Liver (tissue), 9 donors: ENCODE measurements around the gene BEGAIN. TPM values are rescaled to one million over a fixed set of nuclear protein-coding genes. Genes with fewer than 3 reads are reported as not detected.

Experiments used
- DNase-seq: peaks from one replicate; pipeline ENCODE4 v3.0.0-alpha.2; 2017; ENCODE audit warnings: low spot score
- H3K27ac ChIP-seq, 2 donors: one replicate each; pipeline ENCODE4 v1.7.0; 2013; ENCODE audit warnings: inconsistent platforms in 2 of 2, low read length in 2 of 2, control low read depth in 1 of 2, low read depth in 1 of 2, mild to moderate bottlenecking in 1 of 2
- H3K27me3 ChIP-seq, 4 donors: one replicate each; pipeline versions ENCODE4 v1.6.1 to v1.7.0; 2013; ENCODE audit warnings: low read length in 3 of 4, inconsistent platforms in 1 of 4, mild to moderate bottlenecking in 1 of 4, moderate library complexity in 1 of 4; ENCODE audit not compliant: control insufficient read depth in 4 of 4, insufficient read depth in 4 of 4
- H3K36me3 ChIP-seq, 4 donors: one replicate each; pipeline versions ENCODE4 v1.6.1 to v1.7.0; 2013; ENCODE audit warnings: low read length in 3 of 4, mild to moderate bottlenecking in 3 of 4, low read depth in 1 of 4, moderate library complexity in 1 of 4; ENCODE audit not compliant: control insufficient read depth in 4 of 4, insufficient read depth in 3 of 4
- H3K4me1 ChIP-seq, 4 donors: one replicate each; pipeline versions ENCODE4 v1.6.1 to v1.7.0; 2013; ENCODE audit warnings: low read length in 3 of 4, mild to moderate bottlenecking in 3 of 4, moderate library complexity in 1 of 4; ENCODE audit not compliant: control insufficient read depth in 4 of 4, insufficient read depth in 4 of 4
- H3K4me3 ChIP-seq, 3 donors: one replicate each; pipeline versions ENCODE4 v1.6.1 to v1.7.0; 2013; ENCODE audit warnings: low read length in 3 of 3, control low read depth in 1 of 3, low read depth in 1 of 3, mild to moderate bottlenecking in 1 of 3
- H3K9ac ChIP-seq, 2 donors: one replicate each; pipeline ENCODE4 v1.7.0; 2013; ENCODE audit warnings: low read length in 2 of 2, mild to moderate bottlenecking in 2 of 2, moderate library complexity in 2 of 2, control low read depth in 1 of 2, low read depth in 1 of 2
- H3K9me3 ChIP-seq, 4 donors: one replicate each; pipeline versions ENCODE4 v1.6.1 to v1.7.0; 2013; ENCODE audit warnings: low read length in 3 of 4; ENCODE audit not compliant: control insufficient read depth in 4 of 4
- ATF3 ChIP-seq: IDR thresholded peaks from 2 replicates; pipeline ENCODE4 v1.6.1; 2016; ENCODE audit warnings: antibody characterized with exemption
- CTCF ChIP-seq: fragments of 150-350 bp; IDR thresholded peaks from 2 replicates; pipeline ENCODE4 v1.5.1; 2017; ENCODE audit warnings: improper control_type of control experiment, low read depth, low read length; ENCODE audit not compliant: missing input control
- EGR1 ChIP-seq, 2 donors: IDR thresholded peaks; 2 replicates each; pipeline ENCODE4 v1.6.1; 2016 to 2018; ENCODE audit warnings: antibody characterized with exemption in 2 of 2, low read depth in 2 of 2
- FOXA2 ChIP-seq: IDR thresholded peaks from 2 replicates; pipeline ENCODE4 v1.6.1; 2016; ENCODE audit warnings: antibody characterized with exemption
- GABPA ChIP-seq, 2 donors: IDR thresholded peaks in 1 of 2; conservative IDR thresholded peaks in 1 of 2; 2 replicates each; pipeline ENCODE4 v1.6.1; 2016; ENCODE audit warnings: antibody characterized with exemption in 2 of 2, mild to moderate bottlenecking in 1 of 2, moderate library complexity in 1 of 2
- HNF4A ChIP-seq, 2 donors: conservative IDR thresholded peaks; 2 replicates each; pipeline ENCODE4 v1.6.1; 2016; ENCODE audit warnings: antibody characterized with exemption in 2 of 2, mild to moderate bottlenecking in 2 of 2
- HNF4G ChIP-seq: IDR thresholded peaks from 2 replicates; pipeline ENCODE4 v1.6.1; 2016; ENCODE audit warnings: antibody characterized with exemption
- JUND ChIP-seq, 2 donors: IDR thresholded peaks; 2 replicates each; pipeline ENCODE4 v1.6.1; 2016; ENCODE audit warnings: antibody characterized with exemption in 2 of 2
- MAX ChIP-seq: IDR thresholded peaks from 2 replicates; pipeline ENCODE4 v1.6.1; 2016; ENCODE audit warnings: antibody characterized with exemption
- NR2F2 ChIP-seq: IDR thresholded peaks from 2 replicates; pipeline ENCODE4 v1.6.1; 2016; ENCODE audit warnings: antibody characterized with exemption
- RAD21 ChIP-seq, 2 donors: IDR thresholded peaks; 2 replicates each; pipeline ENCODE4 v1.6.1; 2016; ENCODE audit warnings: antibody characterized with exemption in 2 of 2, mild to moderate bottlenecking in 2 of 2
- REST ChIP-seq: IDR thresholded peaks from 2 replicates; pipeline ENCODE4 v1.6.1; 2016; ENCODE audit warnings: antibody characterized with exemption, mild to moderate bottlenecking
- RXRA ChIP-seq, 2 donors: IDR thresholded peaks; 2 replicates each; pipeline ENCODE4 v1.6.1; 2017 to 2018; ENCODE audit warnings: antibody characterized with exemption in 2 of 2, mild to moderate bottlenecking in 1 of 2
- SP1 ChIP-seq: IDR thresholded peaks from 2 replicates; pipeline ENCODE4 v1.6.1; 2018; ENCODE audit warnings: antibody characterized with exemption, mild to moderate bottlenecking
- TAF1 ChIP-seq: conservative IDR thresholded peaks from 2 replicates; pipeline ENCODE4 v1.6.1; 2016; ENCODE audit warnings: antibody characterized with exemption, mild to moderate bottlenecking
- YY1 ChIP-seq: IDR thresholded peaks from 2 replicates; pipeline ENCODE4 v1.6.1; 2016; ENCODE audit warnings: antibody characterized with exemption, mild to moderate bottlenecking
- ZBTB33 ChIP-seq: IDR thresholded peaks from 2 replicates; pipeline ENCODE4 v1.6.1; 2016; ENCODE audit warnings: antibody characterized with exemption
- WGBS: extraction: QIAGEN DNeasy Blood & Tissue Kit; methylation state at CpG from one replicate; pipeline ENCODE4 v1.1.7; 2013; 5-methylcytosine and 5-hydroxymethylcytosine counted together
- polyA plus RNA-seq, 2 donors: library from polyadenylated mRNA; stranded (reverse) in 1 of 2; unstranded in 1 of 2; fragments of 200-250 nt in 1 of 2; fragments of >200 nt in 1 of 2; fragmentation: Nextera tagmentation in 1 of 2; extraction: Ambion mirVana in 1 of 2; gene quantifications; one replicate each; pipeline versions ENCODE4 v1.2.1 to v1.2.3, GENCODE V29; 2013 to 2015
- total RNA-seq, 2 donors: library from RNA; depleted of rRNA; stranded (reverse); fragments of >200 nt; gene quantifications; one replicate each; pipeline ENCODE4 v1.2.3, GENCODE V29; 2014
- donor health status: healthy.
- donor health status: healthy.
- donor health status: healthy.
- donor health status: healthy.
- donor health status: healthy.

The BEGAIN gene
- total and polyA plus RNA-seq, 4 donors: 0.11 to 1.9 (median 0.29) TPM

GRCh38 chr14:100536121-100536510 lies 51.1 kb downstream of the BEGAIN start:
- H3K4me1 ChIP-seq: peaks cover 12 to 24% (median 21%) of the 10 kb centered on the region in 4 donors
- WGBS: 91% methylated on average over 8 of the region's 8 CpGs
- no peaks in the 10 kb centered on the region for H3K36me3 ChIP-seq
- H3K4me3 ChIP-seq: no peak overlapping the region
- TF ChIP-seq GABPA (IDR thresholded peaks at IDR 0.05 in 1 of 2, conservative IDR thresholded peaks at IDR 0.05 in 1 of 2) (no peak), RAD21 (IDR thresholded peaks at IDR 0.05) (no peak), CTCF (no peak), JUND (IDR thresholded peaks at IDR 0.05) (no peak), EGR1 (IDR thresholded peaks at IDR 0.05; ENCODE audit: low read depth in 2 of 2) (no peak), NR2F2 (no peak), REST (no peak), HNF4G (no peak), HNF4A (conservative IDR thresholded peaks at IDR 0.05) (no peak), MAX (no peak), YY1 (no peak), SP1 (no peak), RXRA (IDR thresholded peaks at IDR 0.05) (no peak), ATF3 (no peak), ZBTB33 (no peak), FOXA2 (no peak), TAF1 (no peak)
- no peak overlapping the region for H3K9ac ChIP-seq
- no peaks in the 10 kb centered on the region for H3K27me3 ChIP-seq
- no peaks in the 10 kb centered on the region for H3K9me3 ChIP-seq
- no peak overlapping the region for H3K27ac ChIP-seq
- no peak for DNase-seq
